Brain microvascular endothelial cell (primary cell): ENCODE results near the gene PKHD1.
"Not testable (repeated sequence)": the region's sequence is repeated elsewhere in the genome, so short reads cannot be mapped to it uniquely, and the experiment has no call there.

Experiments
- DNase-seq: peaks from one replicate; pipeline ENCODE4 v3.0.0-alpha.2; 2020
- H3K27ac ChIP-seq: fragments of 250-450 bp; sonication (Bioruptor Pico); 2 replicates; pipeline ENCODE4 v1.5.1; 2020; ENCODE audit warnings: mild to moderate bottlenecking, moderate library complexity
- H3K27me3 ChIP-seq: fragments of 250-450 bp; sonication (Bioruptor Pico); replicated peaks from 2 replicates; pipeline ENCODE4 v1.5.1; 2020; ENCODE audit warnings: mild to moderate bottlenecking
- H3K36me3 ChIP-seq: fragments of 250-450 bp; sonication (Bioruptor Pico); replicated peaks from 2 replicates; pipeline ENCODE4 v1.5.1; 2020; ENCODE audit warnings: mild to moderate bottlenecking
- H3K4me3 ChIP-seq: 2 replicates; pipeline ENCODE4 v1.5.1; 2011; ENCODE audit warnings: low read depth, mild to moderate bottlenecking, control low read depth, low read length, moderate library complexity
- CTCF ChIP-seq: IDR thresholded peaks from 2 replicates; pipeline ENCODE4 v1.5.1; 2011; ENCODE audit warnings: low read depth, mild to moderate bottlenecking, moderate library complexity, low read length, control low read depth, inconsistent platforms; ENCODE audit errors: missing control alignments
- in situ Hi-C: cut with HindIII; loops from 2 replicates; pipeline ENCODE4 v1.10.0; 2017; ENCODE audit warnings: low sequenced_read_pairs, low pct_ligation_motif_present

Gene PKHD1

DNA sequence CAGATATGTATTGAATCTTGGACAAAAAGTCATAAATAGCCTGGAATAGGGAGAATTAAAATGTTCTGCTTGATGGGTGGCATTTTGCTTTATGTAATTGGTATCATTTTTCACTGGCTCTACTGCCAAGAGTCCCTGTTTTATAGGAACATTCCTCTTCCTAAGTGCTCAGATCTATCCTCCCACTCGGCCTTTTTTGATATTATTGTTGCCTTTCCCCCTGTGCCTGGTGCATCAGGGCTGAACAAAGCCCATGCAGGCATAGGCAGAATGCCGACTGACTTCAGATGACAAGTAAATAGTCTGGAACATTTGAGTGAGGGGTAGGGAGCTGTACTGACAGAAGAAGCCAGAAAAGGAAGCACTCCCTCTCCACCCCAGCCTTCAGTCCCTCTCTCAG is 127.0 kb downstream of the PKHD1 start:
- no peak for TF ChIP-seq CTCF
- in situ Hi-C loops = no loop called here
- DNase-seq = no peak

DNA sequence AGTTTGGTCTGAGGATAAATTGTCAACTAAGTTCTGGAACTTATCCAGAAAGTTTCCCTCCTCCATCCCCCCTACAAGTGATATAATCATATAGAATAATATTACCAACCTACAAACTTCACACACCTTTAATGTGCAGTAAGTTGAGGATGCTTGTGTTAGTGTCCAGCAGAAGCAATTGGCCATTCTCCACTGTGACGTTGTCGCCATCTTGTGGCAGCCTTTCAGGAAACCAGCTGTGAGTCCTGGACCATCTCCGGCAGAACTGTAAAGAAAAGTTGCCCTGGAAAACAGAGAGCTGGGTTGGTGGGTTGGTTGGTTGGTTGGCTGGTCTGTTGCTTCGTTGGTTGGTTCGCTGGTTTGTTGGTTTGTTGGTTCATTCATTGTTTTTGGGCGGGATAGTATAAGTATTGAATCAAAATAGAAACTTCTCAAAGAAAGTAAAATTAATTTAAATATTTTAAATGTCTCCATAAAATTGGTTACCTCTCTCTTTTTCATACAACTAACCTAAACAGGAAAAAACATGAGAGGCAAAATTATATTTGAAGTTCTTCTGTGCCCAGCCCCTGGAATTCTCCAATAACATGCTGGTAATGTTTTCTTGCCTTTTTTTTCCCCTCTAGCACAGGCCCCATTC is 127.5 kb downstream of the PKHD1 start:
- Histone ChIP-seq H3K27me3 (no peaks in the 10 kb centered on the region), H3K36me3 (no peaks in the 10 kb centered on the region), H3K4me3 (no peak overlapping the region), H3K27ac (no peak overlapping the region)
- peak; percentile 74 for DNase-seq
- in situ Hi-C loops = no loop called here
- peak; percentile 93 for TF ChIP-seq CTCF

More for the DNA sequence above, 127.0 kb downstream of the PKHD1 start:
- no peaks in the 10 kb centered on the region for H3K36me3 ChIP-seq
- no peaks in the 10 kb centered on the region for H3K27me3 ChIP-seq
- H3K27ac ChIP-seq = no peak overlapping the region
- no peak overlapping the region for H3K4me3 ChIP-seq

GRCh38 chr6:51954681-51955080 is 132.7 kb downstream of the PKHD1 start:
- in situ Hi-C loops = no loop called here
- Histone ChIP-seq H3K4me3 (no peak overlapping the region), H3K27ac (no peak overlapping the region), H3K27me3 (no peaks in the 10 kb centered on the region), H3K36me3 (no peaks in the 10 kb centered on the region)
- no peak for TF ChIP-seq CTCF
- no peak for DNase-seq

DNA sequence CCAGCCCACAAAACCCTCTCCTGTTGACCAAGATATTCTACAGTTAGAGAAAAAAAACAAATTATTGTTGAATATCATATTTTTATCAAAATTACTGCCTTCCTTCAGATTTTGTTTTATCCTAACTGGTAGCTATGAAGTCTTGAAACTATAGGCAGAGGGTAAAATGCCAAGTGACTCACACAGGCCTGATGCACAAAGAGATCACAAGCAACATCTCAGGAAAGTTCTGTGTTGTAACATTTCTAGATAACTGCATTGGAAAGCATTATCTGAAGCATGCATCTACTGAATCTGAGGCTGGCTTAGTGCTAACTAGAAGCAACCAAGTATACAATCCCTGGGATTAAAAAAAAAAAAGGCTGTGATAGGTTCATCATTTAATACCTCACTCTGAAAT is 134.2 kb downstream of the PKHD1 start:
- no peak for TF ChIP-seq CTCF
- no peak overlapping the region for H3K4me3 ChIP-seq
- no peak overlapping the region for H3K27ac ChIP-seq
- in situ Hi-C loops = no loop called here
- H3K27me3 ChIP-seq = no peaks in the 10 kb centered on the region
- DNase-seq = no peak
- no peaks in the 10 kb centered on the region for H3K36me3 ChIP-seq

- in situ Hi-C loops = no loop called here
- no peaks in the 10 kb centered on the region for H3K27me3 ChIP-seq
- H3K4me3 ChIP-seq = no peak overlapping the region
- H3K27ac ChIP-seq = no peak overlapping the region
- no peaks in the 10 kb centered on the region for H3K36me3 ChIP-seq
- no peak for DNase-seq
- no peak for TF ChIP-seq CTCF
Observed at GRCh38 chr6:51951924-51952323, 135.5 kb downstream of the PKHD1 start.

GRCh38 chr6:51949526-51949925 is 137.9 kb downstream of the PKHD1 start:
- in situ Hi-C loops = no loop called here
- no peak overlapping the region for H3K27ac ChIP-seq
- no peaks in the 10 kb centered on the region for H3K36me3 ChIP-seq
- no peak for TF ChIP-seq CTCF
- no peaks in the 10 kb centered on the region for H3K27me3 ChIP-seq
- H3K4me3 ChIP-seq = no peak overlapping the region
- no peak for DNase-seq

DNA sequence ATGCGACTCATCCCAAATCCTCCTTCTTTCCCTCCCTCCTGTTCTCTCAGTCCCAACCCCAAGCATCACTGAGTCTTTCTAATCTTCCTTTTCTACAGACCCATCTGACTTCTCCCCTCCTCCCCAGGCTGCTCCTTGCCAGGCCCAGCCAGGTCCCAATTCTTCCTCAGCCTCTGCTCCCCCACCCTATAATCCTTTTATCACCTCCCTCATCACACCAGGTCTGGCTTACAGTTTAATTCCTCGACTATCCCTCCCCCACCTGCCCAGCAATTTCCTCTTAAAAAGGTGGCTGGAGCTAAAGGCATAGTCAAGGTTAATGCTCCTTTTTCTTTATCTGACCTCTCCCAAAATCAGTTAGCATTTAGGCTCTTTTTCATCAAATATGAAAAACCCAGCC is 147.7 kb downstream of the PKHD1 start:
- in situ Hi-C loops, H3K4me3 ChIP-seq: not testable (repeated sequence)

More for the DNA sequence above, 147.7 kb downstream of the PKHD1 start:
- H3K36me3 ChIP-seq, H3K27ac ChIP-seq, H3K27me3 ChIP-seq, DNase-seq: not testable (repeated sequence)
